Activated gamma-delta T cell (primary cell): ENCODE results near the gene TEX19.
"Not testable (repeated sequence)": the region's sequence is repeated elsewhere in the genome, so short reads cannot be mapped to it uniquely, and the experiment has no call there.

Experiments used
- DNase-seq: peaks from one replicate; lab custom pipeline; 2025; lab: John Stamatoyannopoulos, UW

TEX19 gene

DNA sequence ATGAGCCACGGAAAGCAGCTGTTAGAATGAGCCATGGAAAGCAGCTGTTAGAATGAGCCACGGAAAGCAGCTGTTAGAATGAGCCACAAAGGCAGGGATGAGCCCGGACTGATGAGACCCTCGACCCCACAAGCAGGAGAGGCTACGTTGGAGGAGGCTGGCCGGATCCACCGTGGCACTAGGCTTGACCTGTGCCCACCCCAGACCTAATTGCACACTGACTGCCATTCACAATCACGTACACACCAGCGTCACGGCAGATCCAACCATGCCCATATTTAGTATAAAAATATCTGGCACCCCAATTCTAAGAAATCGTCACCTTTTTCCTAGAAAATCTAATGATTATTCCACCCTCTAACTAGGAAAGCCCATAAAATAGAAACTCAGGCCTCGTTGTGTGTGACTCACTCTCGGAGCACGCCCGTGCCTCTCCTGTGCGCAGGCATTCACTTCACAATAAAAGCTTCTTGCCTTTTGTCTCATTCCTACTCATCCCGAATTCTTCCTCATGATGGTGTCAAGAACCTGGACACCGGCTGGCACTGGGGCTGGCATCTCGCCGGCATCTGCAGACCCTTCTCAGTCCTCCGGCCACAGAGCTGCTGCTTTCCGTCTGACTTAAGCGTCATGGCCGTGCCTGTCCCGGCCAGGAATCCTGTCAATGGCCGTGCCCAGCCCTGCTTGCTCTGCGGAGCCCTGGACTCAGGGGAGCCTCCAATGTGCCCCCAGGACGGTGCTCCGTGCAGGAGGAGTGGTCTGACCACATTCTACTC is 20.0 kb upstream of the TEX19 start:
- no peak for DNase-seq

DNA sequence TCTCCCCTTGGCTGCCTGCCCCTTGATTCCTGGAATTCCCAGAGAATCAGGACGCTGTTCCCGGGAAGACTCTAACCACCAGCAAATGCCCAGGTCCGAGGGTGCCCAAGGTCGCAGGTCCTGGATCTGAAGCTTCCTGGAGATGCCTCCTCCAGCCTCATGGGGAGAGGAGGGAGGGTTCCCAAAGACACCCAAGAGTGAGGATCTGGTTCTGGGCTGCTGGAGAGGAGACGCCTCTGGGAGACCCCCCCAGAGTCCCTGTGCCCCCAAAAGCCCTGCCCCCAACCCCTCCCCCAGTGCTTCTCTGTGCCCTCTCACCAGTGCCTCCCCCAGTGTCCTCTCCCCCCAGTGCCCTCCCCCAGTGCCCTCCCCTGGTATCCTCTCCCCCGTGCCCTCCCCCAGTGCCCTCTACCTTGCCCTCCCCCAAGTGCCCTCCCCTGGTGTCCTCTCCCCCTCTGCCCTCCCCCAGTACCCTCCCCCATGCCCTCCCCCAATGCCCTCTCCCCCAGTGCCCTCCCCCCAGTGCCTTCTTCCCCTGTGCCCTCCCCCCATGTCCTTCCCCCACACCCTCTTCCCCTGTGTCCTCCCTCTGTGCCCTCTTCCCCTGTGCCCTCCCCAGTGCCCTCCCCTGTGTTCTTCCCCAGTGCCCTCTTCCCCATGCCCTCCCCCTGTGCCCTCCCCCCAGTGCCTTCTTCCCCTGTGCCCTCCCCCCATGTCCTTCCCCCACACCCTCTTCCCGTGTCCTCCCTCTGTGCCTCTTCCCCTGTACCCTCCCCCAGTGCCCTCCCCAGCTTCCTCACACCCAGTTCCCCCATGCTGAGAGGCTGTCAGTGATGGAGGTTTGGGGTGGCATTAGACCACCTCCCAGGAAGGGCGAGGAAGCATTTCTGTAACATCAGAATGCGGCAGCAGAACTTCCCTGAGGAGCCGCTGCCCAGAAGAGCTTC is 19.1 kb upstream of the TEX19 start:
- no peak for DNase-seq

DNA sequence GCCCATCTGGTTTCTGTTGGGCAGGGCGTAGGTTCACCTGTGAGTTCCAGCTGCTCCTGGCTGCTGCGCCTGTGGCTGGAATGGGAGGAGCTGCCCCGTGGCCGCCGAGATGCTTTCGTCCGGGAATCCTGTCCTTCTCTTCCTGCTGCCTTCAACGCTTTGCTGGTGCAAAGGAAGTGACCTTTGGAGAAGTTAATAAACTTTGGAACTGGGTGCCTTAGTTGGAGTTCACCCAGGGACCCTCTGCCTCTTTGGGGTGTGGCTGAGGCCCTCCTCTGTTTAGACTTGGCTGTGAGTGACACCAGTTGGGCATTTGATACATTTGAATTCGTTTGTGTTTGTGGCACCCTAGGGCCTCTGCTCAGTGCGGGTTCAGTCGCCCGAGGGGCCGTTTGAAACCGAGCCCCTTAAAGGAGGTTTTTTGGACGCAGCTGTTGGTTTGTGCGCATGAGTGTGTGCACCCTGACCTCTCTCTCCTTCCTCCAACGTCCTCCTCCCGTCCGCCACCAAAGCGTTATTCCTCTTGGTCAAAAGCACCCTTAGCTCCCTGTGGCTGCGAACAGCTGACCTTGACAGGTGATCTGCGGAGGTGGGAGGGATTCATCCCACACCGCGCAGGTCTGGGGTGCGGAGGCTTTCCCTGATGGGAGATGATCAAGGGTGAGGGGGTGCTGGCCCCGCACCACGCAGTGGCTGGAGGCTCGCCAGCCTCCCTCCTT is 16.5 kb upstream of the TEX19 start:
- no peak for DNase-seq

DNA sequence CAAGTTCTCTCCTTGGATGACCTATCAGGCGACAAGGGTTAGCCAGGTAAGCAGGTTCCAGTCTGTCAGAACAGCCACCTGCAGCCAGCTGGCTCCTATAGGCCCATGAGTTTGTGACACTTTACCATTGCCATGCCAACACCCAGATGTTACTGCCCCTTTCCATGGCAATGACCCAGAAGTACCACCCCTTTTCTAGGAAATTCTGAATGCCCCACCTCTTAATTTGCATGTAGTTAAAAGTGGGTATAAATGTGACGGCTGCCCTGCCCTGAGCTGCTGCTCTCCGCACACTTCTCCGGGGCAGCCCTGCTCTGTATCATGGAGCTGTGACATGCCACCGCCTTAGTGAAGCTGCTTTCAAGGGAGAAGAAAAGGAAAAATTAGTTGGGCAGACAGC is 15.5 kb upstream of the TEX19 start:
- no peak for DNase-seq

DNA sequence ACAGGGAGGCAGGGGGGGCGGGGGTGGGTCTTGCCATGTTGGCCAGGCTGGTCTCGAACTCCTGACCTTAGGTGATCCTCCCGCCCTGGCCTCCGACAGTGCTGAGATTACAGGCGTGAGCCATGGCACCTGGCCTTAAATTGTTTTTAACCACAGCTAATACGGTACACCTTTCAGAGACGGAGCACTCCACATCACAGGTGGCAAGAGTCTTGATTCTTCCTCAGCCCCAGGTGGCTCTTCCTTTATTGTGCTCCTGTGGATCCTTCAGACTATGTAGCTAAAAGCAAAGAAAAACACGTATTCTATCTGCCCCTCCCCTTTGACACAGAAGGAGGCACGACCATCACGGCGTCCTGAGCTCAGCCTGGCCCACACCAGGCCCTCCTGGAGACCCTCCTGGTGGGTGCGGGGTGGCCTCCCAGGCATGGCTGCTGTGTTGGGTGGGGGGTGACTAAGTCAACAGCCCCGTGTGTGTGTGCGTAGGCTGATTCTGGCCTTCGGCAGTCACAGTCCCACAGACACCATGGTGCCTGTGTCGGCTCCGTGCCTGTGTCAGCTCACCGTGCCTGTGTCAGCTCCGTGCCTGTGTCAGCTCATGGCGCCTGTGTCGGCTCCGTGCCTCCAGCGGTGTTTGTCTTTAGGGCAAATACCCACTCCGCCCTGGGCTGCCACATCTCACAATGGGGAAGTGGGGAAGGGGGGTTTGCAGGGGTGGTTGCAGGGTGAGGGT is 14.7 kb upstream of the TEX19 start:
- DNase-seq: no peak

DNA sequence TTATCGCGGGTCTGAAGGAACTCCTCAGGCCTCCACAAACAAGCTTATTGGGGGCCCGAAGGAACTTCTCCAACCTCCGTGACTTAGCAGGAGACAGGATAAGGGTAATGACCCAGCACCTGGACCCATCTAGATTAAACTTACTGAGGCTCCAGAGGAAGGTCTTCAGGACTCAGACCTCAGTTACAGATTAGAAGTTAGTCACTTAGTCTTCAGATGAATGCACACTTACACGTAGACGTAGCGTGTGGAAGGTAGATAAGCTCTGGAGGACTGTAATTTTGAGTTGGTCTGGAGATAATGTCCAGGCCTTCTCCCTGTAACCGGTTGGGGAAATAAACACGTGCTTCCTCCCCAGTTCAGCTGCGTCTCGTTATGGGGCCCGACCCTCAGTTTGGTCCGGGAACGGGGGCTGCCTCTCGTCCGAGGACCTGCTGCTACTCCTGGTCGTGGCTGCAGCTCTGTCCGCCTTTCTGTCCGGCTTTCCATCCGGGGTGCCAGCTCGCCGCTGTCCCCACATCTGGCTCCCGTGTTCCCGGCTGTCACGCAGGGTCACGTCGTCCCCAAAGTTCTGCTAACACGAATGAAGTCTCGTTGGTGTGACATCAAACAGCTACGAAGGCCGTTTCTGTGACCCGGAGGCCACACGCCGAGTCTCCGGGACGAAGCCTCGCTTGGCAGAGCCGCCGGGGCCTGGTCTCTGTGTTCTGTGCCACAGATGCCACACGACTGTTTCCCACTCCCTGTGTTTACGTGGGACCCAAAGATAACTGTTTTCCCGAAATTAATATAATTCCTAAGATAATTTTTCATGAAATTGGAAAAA is 13.7 kb upstream of the TEX19 start:
- no peak for DNase-seq

DNA sequence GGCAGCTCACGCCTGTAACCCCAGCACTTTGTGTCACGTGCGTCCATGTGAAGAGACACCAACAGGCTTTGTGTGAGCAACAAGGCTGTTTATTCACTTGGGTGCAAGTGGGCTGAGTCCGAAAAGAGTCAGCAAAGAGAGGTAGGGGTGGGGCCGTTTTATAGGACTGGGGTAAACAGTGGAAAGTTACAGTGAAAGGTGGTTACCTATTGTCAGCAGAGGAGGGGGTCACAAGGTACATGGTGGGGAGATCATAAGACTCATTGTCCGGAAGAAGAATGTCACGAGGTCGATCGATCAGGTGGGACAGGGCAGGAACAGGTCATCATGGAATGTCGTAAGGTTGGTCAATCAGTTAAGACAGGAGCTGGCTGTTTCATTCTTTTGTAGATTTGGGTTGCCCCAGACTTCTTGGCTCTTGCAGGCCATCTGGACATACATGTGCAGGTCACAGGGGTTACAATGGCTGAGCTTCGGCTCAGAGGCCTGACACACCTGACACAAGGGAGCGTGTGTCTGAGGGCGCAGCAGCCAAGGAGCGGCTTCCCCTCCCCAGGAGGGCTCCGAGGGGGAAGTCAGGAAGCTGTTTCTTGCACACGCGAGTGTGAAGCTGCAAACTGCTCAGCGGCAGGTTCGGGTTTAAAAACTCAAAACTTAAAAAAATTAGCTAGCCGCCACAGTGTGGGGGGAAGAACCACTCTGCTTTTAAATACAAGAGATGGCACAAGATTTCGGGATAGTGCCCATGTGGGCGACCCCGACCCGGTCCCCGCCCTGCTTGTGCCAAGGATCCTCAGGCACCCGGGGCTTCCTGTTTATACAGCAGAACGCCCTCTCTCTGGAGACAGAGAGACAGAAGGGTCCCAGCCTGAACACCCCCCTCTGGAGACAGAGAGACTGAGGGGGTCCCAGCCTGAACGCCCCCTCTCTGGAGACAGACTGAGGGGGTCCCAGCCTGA is 12.4 kb upstream of the TEX19 start:
- no peak for DNase-seq

DNA sequence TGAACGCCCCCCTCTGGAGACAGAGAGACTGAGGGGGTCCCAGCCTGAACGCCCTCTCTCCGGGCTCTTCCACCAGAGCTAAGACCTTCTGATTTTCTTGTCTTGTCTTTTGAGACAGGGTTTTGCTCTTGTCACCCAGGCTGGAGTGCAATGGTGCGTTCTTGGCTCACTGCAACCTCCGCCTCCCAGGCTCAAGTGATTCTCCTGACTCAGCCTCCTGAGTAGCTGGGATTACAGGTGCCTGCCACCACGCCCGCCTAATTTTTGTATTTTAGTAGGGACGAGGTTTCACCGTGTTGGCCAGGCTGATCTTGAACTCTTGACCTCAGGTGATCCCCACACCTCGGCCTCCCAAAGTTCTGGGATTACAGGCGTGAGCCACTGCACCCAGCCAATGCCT is 11.1 kb upstream of the TEX19 start:
- DNase-seq: not testable (repeated sequence)

DNA sequence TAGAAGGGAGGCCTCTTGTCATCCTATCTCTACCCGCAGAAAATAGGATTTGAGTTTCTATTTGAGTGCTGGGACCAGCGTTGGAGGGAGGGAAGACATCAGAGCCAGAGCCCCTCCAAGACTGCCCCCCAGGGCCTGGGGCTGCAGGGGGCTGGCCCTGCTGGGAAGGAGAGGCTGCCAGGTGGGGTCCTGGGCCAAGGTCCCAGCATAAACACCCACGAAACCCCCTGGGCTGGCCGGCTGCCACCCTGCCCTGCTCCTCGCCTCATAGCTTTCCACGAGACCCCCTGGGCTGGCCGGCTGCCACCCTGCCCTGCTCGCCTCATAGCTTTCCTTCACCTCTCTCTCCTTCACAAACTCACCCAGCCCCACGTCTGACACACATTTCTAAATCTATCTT is 10.6 kb upstream of the TEX19 start:
- DNase-seq: no peak

DNA sequence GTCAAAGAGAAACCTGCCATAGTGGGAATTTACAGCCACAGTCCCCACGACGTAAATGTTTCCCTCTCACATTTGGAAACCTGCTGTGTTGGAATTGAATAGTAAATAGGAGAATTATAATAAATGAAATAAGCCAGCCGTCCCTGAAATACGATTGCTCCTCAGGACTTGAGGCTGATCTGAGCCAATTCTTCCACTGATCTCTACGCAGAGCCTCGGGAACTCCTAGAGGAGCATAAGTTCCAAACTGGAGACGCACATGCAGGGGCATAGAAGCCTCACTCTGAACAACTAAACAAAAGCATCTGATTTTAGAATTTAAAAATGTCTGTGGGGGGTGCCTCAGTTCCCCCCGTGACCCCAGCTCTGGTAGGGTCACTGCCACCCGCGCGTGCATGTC is 10.2 kb upstream of the TEX19 start:
- no peak for DNase-seq

DNA sequence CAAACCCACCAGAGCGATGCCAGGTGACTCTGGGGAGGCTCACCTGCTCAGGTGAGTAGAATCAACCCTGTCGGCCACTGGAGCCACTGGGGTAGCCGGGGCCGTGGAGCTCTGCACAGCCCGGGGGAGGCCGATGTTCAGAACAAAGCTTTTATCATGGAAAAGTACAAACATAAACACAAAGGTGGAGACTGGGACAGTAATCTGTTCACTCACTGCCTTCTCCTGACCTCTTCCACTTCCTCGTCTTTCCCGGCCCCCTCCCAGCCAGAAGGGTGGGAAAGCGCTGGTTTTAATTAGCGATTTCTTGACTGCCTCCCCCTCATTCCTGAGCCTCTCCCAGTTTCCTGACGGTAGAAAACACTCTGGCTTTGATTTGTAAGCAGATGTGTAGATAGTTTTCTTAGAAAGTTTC is 9.8 kb upstream of the TEX19 start:
- DNase-seq: no peak

DNA sequence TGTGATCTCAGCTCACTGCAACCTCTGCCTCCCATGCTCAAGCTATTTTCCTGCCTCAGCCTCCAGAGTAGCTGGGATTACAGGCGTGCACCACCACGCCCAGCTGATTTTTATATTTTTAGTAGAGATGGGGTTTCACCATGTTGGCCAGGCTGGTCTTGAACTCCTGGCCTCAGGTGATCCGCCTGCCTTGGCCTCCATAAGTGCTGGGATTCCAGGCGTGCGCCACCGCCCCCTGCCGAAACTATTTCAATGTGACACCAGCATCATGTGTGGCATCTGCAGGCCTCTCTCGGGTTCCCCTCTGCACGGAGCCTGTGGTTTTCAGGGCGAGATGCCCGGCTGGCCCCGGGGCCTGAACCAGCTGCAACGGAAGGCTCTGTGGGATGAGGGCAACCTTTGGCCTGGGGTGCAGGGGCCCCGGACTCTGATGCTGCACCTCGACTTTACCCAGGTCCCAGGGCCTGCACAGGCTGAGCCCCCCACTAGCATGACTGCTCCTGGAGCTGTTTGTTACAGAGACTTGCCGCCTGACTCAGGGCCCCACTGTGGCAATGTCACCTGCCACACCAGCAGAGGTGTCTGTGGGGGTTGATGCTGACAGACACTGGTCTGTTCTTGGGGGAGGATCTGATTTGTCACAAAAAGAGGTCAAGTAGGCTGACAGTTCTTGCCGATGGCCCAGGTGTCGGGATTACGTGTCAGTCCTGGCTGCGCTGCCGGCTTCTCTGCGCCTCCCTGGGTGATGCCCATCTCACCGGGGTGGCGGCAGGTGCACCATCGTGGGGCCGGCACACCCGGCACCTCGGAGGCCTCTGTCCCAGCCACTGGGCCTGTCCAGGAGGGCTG is 8.6 kb upstream of the TEX19 start:
- DNase-seq: no peak

DNA sequence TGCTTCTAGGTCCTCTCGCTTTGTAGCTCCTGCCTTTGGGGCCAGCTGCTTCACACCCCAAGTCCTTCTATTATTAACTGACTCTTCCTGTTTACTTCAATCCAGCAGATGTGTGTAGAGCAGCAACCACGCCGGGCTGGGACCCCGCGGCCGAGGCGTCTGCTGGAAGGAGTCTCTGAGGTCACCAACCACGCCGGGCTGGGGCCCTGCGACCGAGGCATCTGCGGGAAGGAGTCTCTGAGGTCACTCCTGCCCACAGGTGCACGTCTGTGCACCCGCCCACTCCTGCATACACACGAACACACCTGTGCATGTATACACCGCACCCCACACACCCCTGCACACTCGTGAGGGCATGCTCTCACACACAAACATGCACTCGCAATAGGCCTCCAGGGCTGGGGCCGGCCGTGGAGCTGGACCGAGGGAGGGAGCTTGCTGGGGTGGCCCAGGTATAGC is 7.8 kb upstream of the TEX19 start:
- DNase-seq: no peak

DNA sequence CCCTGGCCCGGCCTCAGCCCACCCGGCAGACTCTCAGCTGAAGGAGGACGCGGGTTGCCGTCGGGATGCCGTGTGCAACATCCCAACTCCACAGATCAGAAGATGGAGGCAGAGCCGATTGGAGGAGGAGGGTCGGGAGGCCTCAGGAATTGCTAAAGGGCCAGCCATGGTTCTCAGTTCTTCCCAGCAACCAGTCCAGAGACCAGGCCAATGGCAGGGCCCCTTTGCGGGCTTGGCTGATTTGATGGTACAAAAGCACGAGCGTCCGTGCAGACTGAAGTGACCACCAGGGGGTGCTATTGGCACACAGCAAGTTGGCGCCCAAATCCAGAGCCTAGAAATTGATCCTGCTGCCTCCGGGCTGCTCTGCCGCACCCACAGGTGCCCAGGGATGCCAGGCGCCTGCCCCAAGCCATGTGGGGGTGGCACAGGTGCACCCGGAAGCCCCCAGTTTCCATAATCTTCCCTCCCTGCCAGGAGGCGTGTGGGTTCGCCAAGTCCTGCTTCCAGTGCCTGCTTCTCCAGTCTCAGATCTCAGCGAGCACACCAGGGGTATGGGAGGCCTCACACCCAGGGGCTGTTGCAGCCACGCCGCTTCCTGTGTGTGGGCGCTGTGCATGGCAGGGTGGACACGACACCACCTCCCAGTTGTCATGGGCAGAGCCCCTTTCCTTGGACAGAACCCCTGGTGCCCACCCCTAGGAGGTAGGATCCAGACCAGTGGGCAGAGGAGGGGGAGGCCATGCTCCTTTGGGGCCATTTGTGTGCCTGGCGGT is 7.1 kb upstream of the TEX19 start:
- no peak for DNase-seq

DNA sequence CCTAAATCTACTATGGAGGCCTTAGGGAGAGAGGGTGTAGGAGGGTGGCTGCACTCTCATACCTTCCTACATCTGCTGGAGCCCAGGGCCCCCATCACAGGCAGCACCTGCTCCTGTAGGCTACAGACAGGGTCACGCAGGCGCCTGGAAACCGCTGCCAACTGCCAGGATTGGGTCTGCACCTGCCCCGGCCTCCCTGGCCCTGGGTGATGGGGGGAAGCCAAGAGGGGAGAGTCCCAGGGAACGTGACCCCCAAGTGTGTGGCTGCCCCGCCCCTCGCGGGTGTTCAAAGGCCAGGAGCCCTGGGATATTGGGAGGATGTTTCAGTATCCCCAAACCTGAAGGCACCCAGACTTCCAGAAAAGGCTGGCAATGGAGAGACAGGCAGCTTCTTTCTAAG is 5.6 kb upstream of the TEX19 start:
- no peak for DNase-seq

DNA sequence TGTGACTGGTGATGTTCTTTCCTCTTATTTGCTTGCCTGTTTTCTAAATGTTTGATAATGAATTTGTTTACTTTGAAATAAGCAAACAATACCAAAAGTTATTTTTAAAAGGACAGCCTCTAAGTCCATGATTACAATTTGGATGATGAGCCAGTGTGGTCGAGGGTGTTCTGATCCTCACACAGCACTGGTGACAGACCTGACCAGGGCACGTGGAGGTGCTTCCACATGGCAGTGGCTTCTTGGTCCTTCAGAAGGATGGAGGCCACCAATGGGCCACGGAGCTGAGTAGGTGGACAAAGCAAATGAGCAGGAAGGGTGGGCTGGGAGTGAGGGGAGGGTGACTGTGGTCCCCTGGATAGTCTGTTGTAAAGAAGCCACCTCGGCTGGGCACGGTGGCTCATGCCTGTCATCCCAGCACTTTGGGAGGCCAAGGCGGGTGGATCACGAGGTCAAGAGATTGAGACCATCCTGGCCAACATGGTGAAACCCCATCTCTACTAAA is 4.2 kb upstream of the TEX19 start:
- no peak for DNase-seq

DNA sequence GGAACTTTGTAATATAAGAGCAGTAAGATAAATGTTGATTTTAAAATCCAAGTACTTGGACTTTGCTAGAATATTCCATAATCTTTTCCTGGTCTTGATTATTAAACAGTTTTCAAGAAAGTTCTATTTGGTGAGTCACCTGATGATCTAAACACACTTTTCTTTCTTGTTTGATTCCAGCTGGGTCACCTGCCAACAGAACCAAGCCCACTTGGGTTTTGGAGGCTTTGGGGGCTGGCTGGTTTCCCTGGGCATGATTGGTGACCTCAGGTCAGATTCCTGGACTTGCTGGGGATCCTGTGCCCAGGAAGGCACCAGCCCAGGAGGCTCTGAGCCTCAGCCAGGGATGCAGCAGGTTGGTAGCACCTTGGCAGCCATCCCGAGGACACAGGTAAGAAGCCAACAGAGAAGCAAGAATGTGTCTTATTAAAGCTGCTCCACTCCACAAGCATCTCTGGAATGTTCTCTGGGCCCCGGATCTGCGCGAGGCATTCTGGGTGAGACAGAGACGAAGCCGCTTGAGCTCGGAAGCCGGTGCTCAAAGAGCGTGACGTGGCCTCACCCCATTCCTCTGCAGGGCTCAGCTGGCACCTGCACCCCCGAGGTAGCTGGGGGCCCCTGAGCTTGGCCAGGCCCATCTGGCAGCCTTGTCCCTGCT is 3.1 kb upstream of the TEX19 start:
- no peak for DNase-seq
